GM18907 (cell line): ENCODE results near the gene DPYD.

Source experiments
- ATAC-seq: cut with Tn5 transposase; IDR thresholded peaks from one replicate; pipeline ENCODE4 v1.9.1; 2021; ENCODE audit warnings: mild to moderate bottlenecking, moderate library complexity; ENCODE audit not compliant: unreplicated experiment

Gene DPYD

GRCh38 chr1:97907886-97908285 lies 12.9 kb downstream of the DPYD start:
- ATAC-seq: no peak

GRCh38 chr1:97906567-97907241 lies 14.1 kb downstream of the DPYD start:
- ATAC-seq: no peak

- ATAC-seq: no peak
These were observed 15.5 kb downstream of the DPYD start for GRCh38 chr1:97905141-97905940.

GRCh38 chr1:97904534-97904933 lies 16.3 kb downstream of the DPYD start:
- no peak for ATAC-seq

- no peak for ATAC-seq
These were observed 17.2 kb downstream of the DPYD start for GRCh38 chr1:97903626-97904025.

- no peak for ATAC-seq
These were observed 18.8 kb downstream of the DPYD start for GRCh38 chr1:97902067-97902466.

DNA sequence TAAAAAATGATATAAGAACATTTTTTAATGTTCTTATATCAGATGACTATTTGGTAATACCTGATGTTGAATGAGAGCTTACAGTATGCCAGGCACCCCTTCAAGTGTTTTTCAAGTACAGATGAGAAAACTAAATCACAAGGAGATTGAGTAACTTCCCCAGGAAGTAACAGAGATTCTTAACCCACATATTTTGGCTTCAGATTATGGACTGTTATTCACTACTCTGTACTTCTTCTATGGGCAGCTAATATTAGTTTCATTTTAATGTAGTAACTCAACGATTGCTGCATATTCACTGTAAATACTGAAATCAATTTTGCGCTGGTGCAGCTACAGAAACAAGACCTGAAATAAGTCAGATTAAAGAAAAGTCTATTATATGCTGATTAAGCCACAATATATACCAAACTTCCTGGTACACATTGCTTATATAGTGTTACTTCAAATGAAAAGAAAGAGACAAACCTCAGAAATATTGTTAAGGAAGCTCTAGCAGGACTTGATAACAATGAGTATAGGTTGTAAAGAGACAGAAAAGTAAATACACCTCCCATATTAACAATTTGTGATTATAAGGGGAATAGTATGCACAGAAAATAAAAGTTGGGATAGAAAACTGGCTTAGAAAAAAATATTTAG lies 19.7 kb downstream of the DPYD start:
- ATAC-seq: no peak

DNA sequence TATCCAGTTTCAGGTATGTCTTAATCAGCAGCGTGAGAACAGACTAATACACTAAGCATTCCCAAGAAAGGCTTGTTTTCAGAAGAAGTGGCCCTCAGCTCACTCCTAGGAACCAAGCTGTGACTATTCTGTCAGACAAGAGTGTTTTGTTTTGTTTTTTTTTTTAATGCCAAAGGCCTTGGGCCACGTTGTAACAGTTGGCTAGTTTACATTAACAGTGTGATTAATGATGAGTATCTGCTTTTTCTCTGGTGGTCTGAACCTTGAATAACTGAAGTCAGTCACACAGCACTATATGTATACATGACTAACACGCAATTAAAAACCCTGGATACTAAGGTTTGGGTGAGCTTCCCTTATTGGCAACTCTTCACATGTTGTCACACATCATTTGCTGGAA lies 21.9 kb downstream of the DPYD start:
- ATAC-seq: no peak

- ATAC-seq: no peak
These were observed 25.6 kb downstream of the DPYD start for GRCh38 chr1:97895278-97895677.

DNA sequence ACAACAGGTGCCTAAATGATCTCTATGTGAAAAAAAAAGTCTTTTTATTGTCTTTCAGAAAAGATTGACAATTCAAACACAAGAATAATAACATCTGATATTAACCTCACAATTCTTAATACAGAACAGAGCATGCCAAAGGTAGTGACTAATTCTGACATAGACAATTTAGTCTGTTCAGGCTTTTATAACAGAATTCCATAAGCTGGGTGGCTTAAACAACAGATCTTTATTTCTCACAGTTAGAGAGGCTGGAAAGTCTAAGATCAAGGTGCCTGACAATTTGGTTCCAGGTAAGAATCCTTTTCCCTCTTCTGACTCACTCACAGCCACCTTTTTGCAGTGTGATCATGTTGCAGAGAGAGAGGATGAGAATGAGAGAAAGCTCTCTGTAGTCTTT lies 27.0 kb downstream of the DPYD start:
- no peak for ATAC-seq

DNA sequence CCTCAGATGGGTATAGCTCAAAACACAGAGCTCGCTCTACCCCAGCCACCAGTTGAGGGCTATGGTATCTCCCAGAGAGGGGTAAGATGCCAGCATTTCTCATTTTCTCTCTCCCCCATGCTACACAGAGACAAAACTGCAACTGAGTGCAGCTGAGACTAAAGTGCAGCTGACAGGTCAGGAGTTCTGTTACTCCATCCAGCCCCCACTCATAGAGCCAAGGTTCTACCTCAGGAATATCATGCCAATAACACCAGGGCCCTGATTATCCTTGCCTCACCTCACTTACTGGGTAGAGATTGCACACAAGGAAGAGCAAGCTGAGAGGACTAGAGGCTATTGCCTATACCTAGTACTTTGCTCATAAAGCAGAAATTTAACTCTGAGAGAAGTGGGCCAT lies 34.6 kb downstream of the DPYD start:
- no peak for ATAC-seq

- ATAC-seq: no peak
These were observed 37.0 kb downstream of the DPYD start for GRCh38 chr1:97883823-97884222.

GRCh38 chr1:97877307-97877706 lies 43.5 kb downstream of the DPYD start:
- ATAC-seq: no peak

DNA sequence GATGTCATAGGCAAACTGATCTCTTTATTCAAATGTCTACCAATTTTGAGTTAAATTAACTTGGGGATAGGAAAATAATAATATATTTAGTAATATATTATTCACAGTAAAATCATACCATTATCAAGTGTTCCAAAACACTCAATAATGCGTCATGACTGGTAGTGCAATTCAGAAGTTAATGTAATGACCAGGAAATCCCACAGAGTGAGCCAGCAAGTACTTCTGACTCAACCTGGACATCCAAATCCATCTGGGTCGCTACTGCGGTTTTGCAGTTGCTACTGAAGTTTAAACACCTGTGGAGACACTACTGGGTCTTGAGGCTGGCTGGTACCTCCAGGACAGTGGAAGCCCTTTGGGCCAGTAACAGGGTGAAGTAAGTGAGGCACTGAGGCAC lies 44.8 kb downstream of the DPYD start:
- no peak for ATAC-seq

DNA sequence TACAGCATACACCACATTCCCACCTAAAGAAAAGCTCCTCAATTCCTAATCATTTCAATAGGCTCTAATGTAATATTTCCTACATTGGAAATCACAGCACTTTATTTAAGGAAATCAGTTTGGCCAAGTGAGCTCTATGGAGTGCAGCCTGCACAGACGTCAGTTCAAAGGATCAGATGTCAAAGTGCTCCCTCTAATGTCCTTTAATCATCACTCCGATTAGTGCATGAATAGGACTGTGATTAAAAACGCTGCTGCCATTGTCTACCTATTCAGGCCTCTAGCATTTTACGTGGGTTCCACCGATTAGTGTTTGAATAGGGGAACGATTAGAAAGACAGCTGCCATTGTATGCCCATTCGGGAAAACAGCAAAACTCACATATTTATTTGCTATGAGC lies 50.2 kb downstream of the DPYD start:
- ATAC-seq: no peak

GRCh38 chr1:97869441-97869840 lies 51.4 kb downstream of the DPYD start:
- ATAC-seq: no peak

- no peak for ATAC-seq
These were observed 53.7 kb downstream of the DPYD start for GRCh38 chr1:97867127-97867526.

GRCh38 chr1:97864615-97865014 lies 56.2 kb downstream of the DPYD start:
- no peak for ATAC-seq

GRCh38 chr1:97853221-97853620 lies 67.6 kb downstream of the DPYD start:
- ATAC-seq: no peak

DNA sequence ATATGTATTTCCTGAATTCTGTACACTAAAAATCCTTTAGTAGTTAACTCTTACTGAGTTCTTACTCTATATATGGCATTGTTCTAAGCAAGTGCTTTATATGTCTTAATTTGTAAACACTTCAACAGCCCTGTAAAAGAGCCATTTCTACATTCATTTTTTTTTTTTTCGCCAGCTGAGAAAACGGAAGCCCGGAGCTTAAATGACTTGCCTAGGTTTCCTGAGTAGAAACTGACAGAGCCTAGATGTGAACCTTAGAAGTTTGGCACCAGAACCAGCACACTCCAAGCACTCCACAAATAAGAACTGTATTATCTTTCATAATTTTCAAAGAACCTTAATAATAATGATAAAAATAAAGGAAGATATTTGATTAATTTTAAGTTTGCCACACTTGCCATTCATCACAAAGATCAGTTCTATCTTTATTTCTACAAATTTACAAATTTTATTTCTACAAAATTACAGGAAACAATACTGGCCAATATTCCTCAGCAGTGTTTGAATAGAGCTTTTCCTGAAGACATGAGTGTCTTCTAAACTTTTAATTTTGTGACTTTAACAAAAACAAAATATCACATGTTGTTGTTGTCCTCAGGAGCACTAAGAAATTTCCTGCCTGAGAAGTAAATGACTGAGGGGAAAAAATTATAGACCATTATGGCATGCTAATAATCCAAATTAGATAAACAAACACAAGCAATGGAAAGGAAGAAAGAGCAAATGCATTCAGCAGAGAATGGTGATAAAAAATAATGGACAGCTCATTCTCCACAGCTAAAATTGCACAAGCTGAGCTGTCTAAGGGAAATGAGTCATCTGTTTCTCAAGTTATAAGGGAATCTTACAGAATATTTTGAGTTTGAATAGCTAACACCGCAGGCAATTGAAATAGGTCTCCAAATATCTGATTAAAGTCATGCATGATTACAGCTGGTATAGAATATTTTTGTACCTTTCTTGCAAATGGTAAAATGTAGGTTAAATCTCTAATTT lies 71.2 kb downstream of the DPYD start:
- peak; percentile 48 for ATAC-seq

DNA sequence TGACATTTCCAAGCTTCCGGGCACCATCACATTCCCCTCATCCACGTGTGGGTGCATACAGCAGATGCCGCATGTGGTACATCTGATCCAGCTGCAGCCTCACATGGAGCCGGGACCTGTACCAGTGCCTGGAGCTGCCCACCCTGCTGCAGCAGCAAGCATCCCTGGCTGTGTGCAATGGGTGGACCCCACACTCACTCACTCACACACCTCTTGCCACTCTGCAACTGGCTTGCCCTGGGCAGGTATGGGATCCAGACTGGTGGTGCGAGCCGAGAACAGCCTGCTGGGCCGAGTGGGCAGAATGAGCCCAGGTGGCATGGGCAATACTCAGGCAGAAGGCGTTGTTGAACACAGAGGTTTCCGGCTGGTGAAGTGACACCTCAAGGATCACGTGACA lies 75.0 kb downstream of the DPYD start:
- no peak for ATAC-seq
